Activated T-cell treated with anti-CD3 and anti-CD28 coated beads, Interleukin-2, amount 50 U/mL, for 24 hours (primary cell): ENCODE data around the gene CDH22.

ENCODE experiments used
- DNase-seq: peaks from one replicate; pipeline ENCODE4 v3.0.0-alpha.2; 2020
- H3K27ac Mint-ChIP-seq: 2 replicates; pipeline ENCODE4 v1.8.0; 2020; ENCODE audit warnings: mild to moderate bottlenecking, mixed read lengths
- H3K27me3 Mint-ChIP-seq: 2 replicates; pipeline ENCODE4 v1.8.0; 2020; ENCODE audit warnings: mixed read lengths
- H3K36me3 Mint-ChIP-seq: 2 replicates; pipeline ENCODE4 v1.8.0; 2020; ENCODE audit warnings: low read depth, mixed read lengths
- H3K4me1 Mint-ChIP-seq: 2 replicates; pipeline ENCODE4 v1.8.0; 2020; ENCODE audit warnings: low read depth, mixed read lengths
- H3K4me3 Mint-ChIP-seq: 2 replicates; pipeline ENCODE4 v1.8.0; 2020; ENCODE audit warnings: mild to moderate bottlenecking, moderate library complexity, mixed read lengths
- H3K9me3 Mint-ChIP-seq: 2 replicates; pipeline ENCODE4 v1.8.0; 2020; ENCODE audit warnings: mixed read lengths

The CDH22 gene

GRCh38 chr20:46160661-46161060, 147.6 kb downstream of the CDH22 start:
- Mint-ChIP-seq H3K36me3 (no peaks in the 10 kb centered on the region), H3K27me3 (peaks cover 24% of the 10 kb centered on the region), H3K27ac (no peak overlapping the region), H3K9me3 (no peaks in the 10 kb centered on the region), H3K4me3 (no peak overlapping the region), H3K4me1 (no peaks in the 10 kb centered on the region)
- DNase-seq: no peak

GRCh38 chr20:46159101-46159897, 149.0 kb downstream of the CDH22 start:
- H3K36me3 Mint-ChIP-seq: no peaks in the 10 kb centered on the region
- H3K27ac Mint-ChIP-seq: no peak overlapping the region
- no peaks in the 10 kb centered on the region for H3K4me1 Mint-ChIP-seq
- DNase-seq: no peak
- H3K9me3 Mint-ChIP-seq: no peaks in the 10 kb centered on the region
- H3K27me3 Mint-ChIP-seq: peaks cover 23% of the 10 kb centered on the region
- H3K4me3 Mint-ChIP-seq: no peak overlapping the region

GRCh38 chr20:46158476-46158987, 149.8 kb downstream of the CDH22 start:
- Mint-ChIP-seq H3K4me3 (no peak overlapping the region), H3K27me3 (peaks cover 21% of the 10 kb centered on the region), H3K27ac (no peak overlapping the region), H3K36me3 (no peaks in the 10 kb centered on the region), H3K9me3 (no peaks in the 10 kb centered on the region), H3K4me1 (no peaks in the 10 kb centered on the region)
- no peak for DNase-seq

- Mint-ChIP-seq H3K4me3 (no peak overlapping the region), H3K4me1 (no peaks in the 10 kb centered on the region), H3K9me3 (no peaks in the 10 kb centered on the region), H3K27me3 (peaks cover 18% of the 10 kb centered on the region), H3K27ac (no peak overlapping the region), H3K36me3 (no peaks in the 10 kb centered on the region)
- no peak for DNase-seq
Measured at GRCh38 chr20:46157625-46158024, 150.7 kb downstream of the CDH22 start.

GRCh38 chr20:46157076-46157592, 151.2 kb downstream of the CDH22 start:
- Mint-ChIP-seq H3K4me3 (no peak overlapping the region), H3K9me3 (no peaks in the 10 kb centered on the region), H3K27me3 (peaks cover 18% of the 10 kb centered on the region), H3K27ac (no peak overlapping the region), H3K36me3 (no peaks in the 10 kb centered on the region), H3K4me1 (no peaks in the 10 kb centered on the region)
- no peak for DNase-seq

- H3K36me3 Mint-ChIP-seq: no peaks in the 10 kb centered on the region
- peaks cover 18% of the 10 kb centered on the region for H3K27me3 Mint-ChIP-seq
Measured at GRCh38 chr20:46156065-46156464, 152.2 kb downstream of the CDH22 start.

GRCh38 chr20:46154796-46155195, 153.5 kb downstream of the CDH22 start:
- Mint-ChIP-seq H3K4me3 (no peak overlapping the region), H3K9me3 (no peaks in the 10 kb centered on the region), H3K4me1 (no peaks in the 10 kb centered on the region), H3K27ac (no peak overlapping the region), H3K27me3 (peaks cover 18% of the 10 kb centered on the region), H3K36me3 (no peaks in the 10 kb centered on the region)
- DNase-seq: no peak

More at GRCh38 chr20:46156065-46156464, 152.2 kb downstream of the CDH22 start:
- no peaks in the 10 kb centered on the region for H3K4me1 Mint-ChIP-seq
- DNase-seq: no peak
- no peak overlapping the region for H3K27ac Mint-ChIP-seq
- no peaks in the 10 kb centered on the region for H3K9me3 Mint-ChIP-seq
- H3K4me3 Mint-ChIP-seq: no peak overlapping the region

- no peak overlapping the region for H3K4me3 Mint-ChIP-seq
- peaks cover 18% of the 10 kb centered on the region for H3K27me3 Mint-ChIP-seq
- no peaks in the 10 kb centered on the region for H3K9me3 Mint-ChIP-seq
- no peaks in the 10 kb centered on the region for H3K36me3 Mint-ChIP-seq
- H3K27ac Mint-ChIP-seq: no peak overlapping the region
- DNase-seq: no peak
- no peaks in the 10 kb centered on the region for H3K4me1 Mint-ChIP-seq
Measured at GRCh38 chr20:46154305-46154704, 154.0 kb downstream of the CDH22 start.

- Mint-ChIP-seq H3K27ac (no peak overlapping the region), H3K4me3 (no peak overlapping the region), H3K36me3 (no peaks in the 10 kb centered on the region), H3K4me1 (no peaks in the 10 kb centered on the region), H3K27me3 (peaks cover 15% of the 10 kb centered on the region), H3K9me3 (no peaks in the 10 kb centered on the region)
- DNase-seq: no peak
Measured at GRCh38 chr20:46152824-46153586, 155.3 kb downstream of the CDH22 start.

GRCh38 chr20:46151936-46152335, 156.4 kb downstream of the CDH22 start:
- Mint-ChIP-seq H3K9me3 (no peaks in the 10 kb centered on the region), H3K4me1 (no peaks in the 10 kb centered on the region), H3K27ac (no peak overlapping the region), H3K4me3 (no peak overlapping the region), H3K27me3 (peaks cover 10% of the 10 kb centered on the region), H3K36me3 (no peaks in the 10 kb centered on the region)
- DNase-seq: peak; percentile 37

- H3K4me1 Mint-ChIP-seq: no peaks in the 10 kb centered on the region
Measured at GRCh38 chr20:46150943-46151342, 157.4 kb downstream of the CDH22 start.

GRCh38 chr20:46148313-46149208, 159.7 kb downstream of the CDH22 start:
- H3K36me3 Mint-ChIP-seq: no peaks in the 10 kb centered on the region
- no peaks in the 10 kb centered on the region for H3K4me1 Mint-ChIP-seq
- no peak overlapping the region for H3K4me3 Mint-ChIP-seq
- no peak overlapping the region for H3K27ac Mint-ChIP-seq
- no peaks in the 10 kb centered on the region for H3K9me3 Mint-ChIP-seq
- no peak for DNase-seq
- H3K27me3 Mint-ChIP-seq: peaks cover 2% of the 10 kb centered on the region

More at GRCh38 chr20:46150943-46151342, 157.4 kb downstream of the CDH22 start:
- Mint-ChIP-seq H3K27me3 (peaks cover 10% of the 10 kb centered on the region), H3K4me3 (no peak overlapping the region), H3K9me3 (no peaks in the 10 kb centered on the region), H3K27ac (no peak overlapping the region), H3K36me3 (no peaks in the 10 kb centered on the region)
- DNase-seq: no peak

GRCh38 chr20:46145713-46146112, 162.6 kb downstream of the CDH22 start:
- DNase-seq: no peak

GRCh38 chr20:46144432-46145025, 163.8 kb downstream of the CDH22 start:
- Mint-ChIP-seq H3K4me3 (no peak overlapping the region), H3K4me1 (no peaks in the 10 kb centered on the region), H3K27me3 (peaks cover 25% of the 10 kb centered on the region), H3K36me3 (no peaks in the 10 kb centered on the region), H3K27ac (no peak overlapping the region), H3K9me3 (no peaks in the 10 kb centered on the region)
- DNase-seq: no peak

More at GRCh38 chr20:46145713-46146112, 162.6 kb downstream of the CDH22 start:
- H3K4me3 Mint-ChIP-seq: no peak overlapping the region
- no peaks in the 10 kb centered on the region for H3K9me3 Mint-ChIP-seq
- H3K27me3 Mint-ChIP-seq: peaks cover 14% of the 10 kb centered on the region
- no peaks in the 10 kb centered on the region for H3K36me3 Mint-ChIP-seq
- no peak overlapping the region for H3K27ac Mint-ChIP-seq
- H3K4me1 Mint-ChIP-seq: no peaks in the 10 kb centered on the region
